ENCODE data around the gene FADS2. TPM values are rescaled to one million over a fixed set of nuclear protein-coding genes. Genes with fewer than 3 reads are reported as not detected.

Gene FADS2
- total RNA-seq, 1 experiment from 2014 or later, result 19.2 TPM

GRCh38 chr11:61841636-61842527 lies 13.8 kb downstream of the FADS2 start:
- intact Hi-C loops (cut with micrococcal nuclease; ENCODE audit: unreplicated experiment), result no loop called here
- no peaks in the 10 kb centered on the region for H3K36me3 Mint-ChIP-seq (ENCODE audit: insufficient read depth, unreplicated experiment)
- no TSS peak for BruUV-seq (replicated peaks)
- no peak for DNase-seq
- H3K9me3 Mint-ChIP-seq (ENCODE audit: low read depth, unreplicated experiment), result no peaks in the 10 kb centered on the region
- no peaks in the 10 kb centered on the region for H3K4me1 Mint-ChIP-seq (ENCODE audit: low read depth, unreplicated experiment)
- H3K4me3 Mint-ChIP-seq (ENCODE audit: low read depth, unreplicated experiment), result no peak overlapping the region
- no peak overlapping the region for H3K27ac Mint-ChIP-seq (ENCODE audit: unreplicated experiment)
- peaks cover 16% of the 10 kb centered on the region for H3K27me3 Mint-ChIP-seq (ENCODE audit: unreplicated experiment)
- CTCF ChIA-PET, result interaction anchor here (0.5 to 0.8 kb wide), 3 partner anchors 27 to 147 kb away, joined by 3 to 6 read pairs (median 4); no protein-coding TSS in a partner anchor
- TF ChIP-seq CTCF (IDR thresholded peaks at IDR 0.05; ENCODE audit: unreplicated experiment), result no peak

DNA sequence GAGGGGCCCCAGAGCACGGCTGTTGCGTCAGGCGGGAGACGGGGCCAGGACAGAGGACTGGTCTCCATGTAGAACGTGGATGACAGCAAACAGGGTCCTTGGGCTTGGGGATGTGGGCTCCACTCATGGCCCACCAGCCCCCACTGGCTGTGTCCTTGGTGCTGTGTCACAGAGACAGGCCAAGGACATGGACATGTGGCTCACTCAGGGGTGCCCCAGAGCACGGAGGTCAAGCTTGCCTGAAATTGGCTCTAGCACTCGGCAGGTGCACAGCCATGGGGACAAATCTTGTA lies 14.4 kb downstream of the FADS2 start:
- CTCF ChIA-PET, result no interaction called here
- no peaks in the 10 kb centered on the region for H3K36me3 Mint-ChIP-seq (ENCODE audit: insufficient read depth, unreplicated experiment)
- intact Hi-C loops (cut with micrococcal nuclease; ENCODE audit: unreplicated experiment), result no loop called here
- no TSS peak for BruUV-seq (replicated peaks)
- DNase-seq, result no peak
- H3K9me3 Mint-ChIP-seq (ENCODE audit: low read depth, unreplicated experiment), result no peaks in the 10 kb centered on the region
- no peak for TF ChIP-seq CTCF (IDR thresholded peaks at IDR 0.05; ENCODE audit: unreplicated experiment)
- no peaks in the 10 kb centered on the region for H3K4me1 Mint-ChIP-seq (ENCODE audit: low read depth, unreplicated experiment)
- no peak overlapping the region for H3K27ac Mint-ChIP-seq (ENCODE audit: unreplicated experiment)
- H3K4me3 Mint-ChIP-seq (ENCODE audit: low read depth, unreplicated experiment), result no peak overlapping the region
- H3K27me3 Mint-ChIP-seq (ENCODE audit: unreplicated experiment), result peaks cover 16% of the 10 kb centered on the region

- Mint-ChIP-seq H3K27me3 (ENCODE audit: unreplicated experiment) (no peaks in the 10 kb centered on the region), H3K4me3 (ENCODE audit: low read depth, unreplicated experiment) (no peak overlapping the region), H3K4me1 (ENCODE audit: low read depth, unreplicated experiment) (no peaks in the 10 kb centered on the region), H3K36me3 (ENCODE audit: insufficient read depth, unreplicated experiment) (no peaks in the 10 kb centered on the region), H3K27ac (ENCODE audit: unreplicated experiment) (no peak overlapping the region), H3K9me3 (ENCODE audit: low read depth, unreplicated experiment) (no peaks in the 10 kb centered on the region)
- no peak for TF ChIP-seq CTCF (IDR thresholded peaks at IDR 0.05; ENCODE audit: unreplicated experiment)
- intact Hi-C loops (cut with micrococcal nuclease; ENCODE audit: unreplicated experiment), result no loop called here
- CTCF ChIA-PET, result interaction anchor here (0.7 kb wide), 1 partner anchor 798 kb away, joined by 5 read pairs; no protein-coding TSS in a partner anchor
- no TSS peak for BruUV-seq (replicated peaks)
- no peak for DNase-seq
Measured at GRCh38 chr11:61844909-61845565, 16.9 kb downstream of the FADS2 start.

DNA sequence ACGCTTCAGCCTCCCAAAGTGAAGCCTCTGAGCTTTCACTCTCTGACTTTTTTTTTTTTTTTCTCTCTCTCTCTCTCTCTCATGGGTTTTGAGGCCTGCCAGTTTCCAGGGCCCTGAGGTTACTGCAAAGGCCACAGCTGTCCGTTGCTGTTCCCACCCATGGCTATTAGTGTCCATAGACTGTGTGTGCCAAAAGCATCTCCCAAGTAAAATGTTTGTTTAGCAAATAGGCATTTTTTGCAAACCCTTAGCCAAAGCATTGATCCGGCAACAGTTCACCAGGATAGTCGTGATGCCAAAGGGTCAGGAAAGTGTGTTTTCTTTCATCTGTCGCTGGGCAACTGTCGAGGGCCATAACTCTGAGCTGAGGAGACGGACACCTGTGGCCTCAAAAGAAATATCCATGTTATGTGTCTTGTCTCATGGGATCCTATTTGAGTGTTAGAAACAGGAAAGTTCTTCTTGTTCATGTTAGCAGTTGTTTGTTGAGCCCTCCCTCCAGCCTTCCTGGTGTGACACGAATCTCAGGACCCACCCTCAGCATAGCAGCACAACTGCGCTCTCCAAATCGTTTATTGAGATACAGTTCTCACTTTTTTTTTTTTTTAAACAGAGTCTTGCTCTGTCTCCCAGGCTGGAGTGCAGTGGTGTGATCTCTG lies 18.4 kb downstream of the FADS2 start:
- Mint-ChIP-seq H3K4me1 (ENCODE audit: low read depth, unreplicated experiment) (no peaks in the 10 kb centered on the region), H3K27me3 (ENCODE audit: unreplicated experiment) (no peaks in the 10 kb centered on the region), H3K4me3 (ENCODE audit: low read depth, unreplicated experiment) (no peak overlapping the region), H3K9me3 (ENCODE audit: low read depth, unreplicated experiment) (no peaks in the 10 kb centered on the region), H3K36me3 (ENCODE audit: insufficient read depth, unreplicated experiment) (no peaks in the 10 kb centered on the region), H3K27ac (ENCODE audit: unreplicated experiment) (no peak overlapping the region)
- intact Hi-C loops (cut with micrococcal nuclease; ENCODE audit: unreplicated experiment), result no loop called here
- BruUV-seq (replicated peaks), result no TSS peak
- DNase-seq, result no peak
- CTCF ChIA-PET, result no interaction called here
- no peak for TF ChIP-seq CTCF (IDR thresholded peaks at IDR 0.05; ENCODE audit: unreplicated experiment)

All from Calu3 (cell line).